HCT116 (cell line): Measurements from ENCODE around the gene ANO2. TPM values are rescaled to one million over a fixed set of nuclear protein-coding genes. Genes with fewer than 3 reads are reported as not detected.

Experiments
- ATAC-seq: fragments of 200-7000 bp; cut with Tn5 transposase; 2 replicates; pipeline ENCODE4 v1.9.1; 2020; ENCODE audit warnings: mild to moderate bottlenecking, moderate library complexity
- BruUV-seq: library from RNA; stranded (reverse); fragments of 400-500 nt; replicated peaks from 2 replicates; lab custom pipeline; 2021; lab: Mats Ljungman, UMichigan
- CTCF ChIA-PET: fragments of 300-600 bp; sonication (Branson Sonifier 250); formaldehyde crosslinking; loops from one replicate; lab custom pipeline; 2021; ENCODE audit warnings: antibody characterized with exemption; lab: Charles Lee
- POLR2A ChIA-PET: fragments of 300-600, 350-600 bp; sonication (Branson Sonifier 250); formaldehyde crosslinking; loops from one replicate; lab custom pipeline; 2021; ENCODE audit warnings: antibody characterized with exemption; lab: Charles Lee
- RAD21 ChIA-PET, 2 experiments: fragments of 300-600 bp; sonication (Branson Sonifier 250); formaldehyde crosslinking; loops; one replicate each; lab custom pipeline; 2023; ENCODE audit warnings: low total read pairs in 2 of 2; ENCODE audit not compliant: uncharacterized antibody in 2 of 2, unreplicated experiment in 2 of 2, low non-redundant PET in 1 of 2; lab: Charles Lee
- DNase-seq: peaks from one replicate; pipeline ENCODE4 v3.0.0-alpha.2; 2010; ENCODE audit warnings: low read depth, low spot score
- H2AFZ ChIP-seq: fragments of 200-600 bp; shearing (Covaris generic), sonication (generic); 2 replicates; pipeline ENCODE4 v1.6.1; 2017; ENCODE audit warnings: low read depth, mixed run types, mixed read lengths, antibody characterized with exemption, low read length; ENCODE audit not compliant: poor library complexity, severe bottlenecking
- H3K27ac ChIP-seq: 2 replicates; pipeline ENCODE4 v1.5.1; 2012; ENCODE audit warnings: low read depth, low read length
- H3K27me3 ChIP-seq: fragments of 200-600 bp; sonication (generic); 2 replicates; pipeline ENCODE4 v1.6.1; 2016; ENCODE audit warnings: mixed run types, low read length, mixed read lengths; ENCODE audit not compliant: insufficient read depth
- H3K36me3 ChIP-seq, 2 experiments: fragments of 200-500 bp in 1 of 2; fragments of 200-600 bp in 1 of 2; sonication (Bioruptor generic) in 1 of 2; sonication (generic) in 1 of 2; 2 replicates each; pipeline versions ENCODE4 v1.5.1 to v1.6.1; 2014 to 2016; ENCODE audit warnings: low read length in 2 of 2, inconsistent platforms in 1 of 2, mixed read lengths in 1 of 2, mixed run types in 1 of 2; ENCODE audit not compliant: insufficient read depth in 2 of 2, control insufficient read depth in 1 of 2
- H3K4me1 ChIP-seq, 2 experiments: fragments of 200-600 bp in 1 of 2; sonication (generic) in 1 of 2; 2 replicates each; pipeline versions ENCODE4 v1.5.1 to v1.6.1; 2012 to 2017; ENCODE audit warnings: low read length in 2 of 2, inconsistent platforms in 1 of 2, mild to moderate bottlenecking in 1 of 2, mixed read lengths in 1 of 2, mixed run types in 1 of 2, moderate library complexity in 1 of 2; ENCODE audit not compliant: insufficient read depth in 2 of 2, control insufficient read depth in 1 of 2
- H3K4me2 ChIP-seq: fragments of 200-600 bp; sonication (generic); 2 replicates; pipeline ENCODE4 v1.6.1; 2017; ENCODE audit warnings: mixed run types, low read length, mixed read lengths
- H3K4me3 ChIP-seq, 2 experiments: fragments of 200-600 bp in 1 of 2; sonication (generic) in 1 of 2; replicated peaks in 1 of 2; 2 replicates each; pipeline ENCODE4 v1.5.1; 2011 to 2016; ENCODE audit warnings: low read length in 2 of 2, control low read depth in 1 of 2, low read depth in 1 of 2, mild to moderate bottlenecking in 1 of 2, mixed read lengths in 1 of 2, mixed run types in 1 of 2
- H3K79me2 ChIP-seq: fragments of 200-600 bp; sonication (generic); 2 replicates; pipeline ENCODE4 v1.6.1; 2017; ENCODE audit warnings: mild to moderate bottlenecking, mixed run types, low read length, moderate library complexity, mixed read lengths; ENCODE audit not compliant: insufficient read depth
- H3K9ac ChIP-seq: fragments of 200-600 bp; sonication (generic); 2 replicates; pipeline ENCODE4 v1.6.1; 2016; ENCODE audit warnings: low read length, mixed read lengths
- H3K9me2 ChIP-seq: fragments of 200-600 bp; sonication (generic), shearing (Covaris generic); 2 replicates; pipeline ENCODE4 v1.6.1; 2017; ENCODE audit warnings: mixed run types, mild to moderate bottlenecking, moderate library complexity; ENCODE audit not compliant: insufficient read depth
- H3K9me3 ChIP-seq, 2 experiments: fragments of 200-500 bp in 1 of 2; fragments of 200-600 bp in 1 of 2; sonication (Bioruptor generic) in 1 of 2; sonication (generic) in 1 of 2; 2 replicates each; pipeline ENCODE4 v1.6.1; 2014 to 2017; ENCODE audit warnings: low read length in 2 of 2, mixed read lengths in 2 of 2, inconsistent platforms in 1 of 2, low read depth in 1 of 2, mild to moderate bottlenecking in 1 of 2, mixed run types in 1 of 2, moderate library complexity in 1 of 2; ENCODE audit not compliant: control insufficient read depth in 1 of 2, insufficient read depth in 1 of 2
- H4K20me1 ChIP-seq: fragments of 200-600 bp; sonication (generic), shearing (Covaris generic); 2 replicates; pipeline ENCODE4 v1.6.1; 2017; ENCODE audit warnings: mixed run types, mild to moderate bottlenecking, moderate library complexity; ENCODE audit not compliant: insufficient read depth
- CBX3 ChIP-seq: IDR thresholded peaks from 2 replicates; pipeline ENCODE4 v1.6.1; 2012; ENCODE audit warnings: low read depth
- CEBPB ChIP-seq: IDR thresholded peaks from 2 replicates; pipeline ENCODE4 v1.6.1; 2012; ENCODE audit warnings: low read depth
- EGR1 ChIP-seq: IDR thresholded peaks from 2 replicates; pipeline ENCODE4 v1.6.1; 2012; ENCODE audit warnings: low read depth
- ELF1 ChIP-seq: IDR thresholded peaks from 2 replicates; pipeline ENCODE4 v1.6.1; 2012; ENCODE audit warnings: low read depth, borderline replicate concordance
- EZH2 ChIP-seq: fragments of 200-600 bp; sonication (generic); IDR thresholded peaks from 2 replicates; pipeline ENCODE4 v1.6.1; 2017; ENCODE audit warnings: antibody characterized with exemption, mixed run types
- EZH2phosphoT487 ChIP-seq: fragments of 200-600 bp; IDR thresholded peaks from 2 replicates; pipeline ENCODE4 v1.6.1; 2018; ENCODE audit warnings: antibody characterized with exemption, borderline replicate concordance
- JUND ChIP-seq: IDR thresholded peaks from 2 replicates; pipeline ENCODE4 v1.6.1; 2012
- POLR2A ChIP-seq: IDR thresholded peaks from 2 replicates; pipeline ENCODE4 v1.7.0; 2011; ENCODE audit warnings: borderline replicate concordance; ENCODE audit not compliant: insufficient read depth, insufficient read length; ENCODE audit errors: extremely low read depth
- POLR2AphosphoS5 ChIP-seq: IDR thresholded peaks from 2 replicates; pipeline ENCODE4 v1.6.1; 2011; ENCODE audit warnings: mild to moderate bottlenecking, low read depth, low read length, moderate library complexity
- SIN3A ChIP-seq: IDR thresholded peaks from 2 replicates; pipeline ENCODE4 v1.6.1; 2012; ENCODE audit warnings: low read depth
- SP1 ChIP-seq: IDR thresholded peaks from 2 replicates; pipeline ENCODE4 v1.6.1; 2012; ENCODE audit warnings: low read depth
- SRF ChIP-seq: IDR thresholded peaks from 2 replicates; pipeline ENCODE4 v1.6.1; 2012; ENCODE audit warnings: low read depth
- TCF7L2 ChIP-seq: IDR thresholded peaks from 2 replicates; pipeline ENCODE4 v1.7.0; 2011; ENCODE audit warnings: borderline replicate concordance, inconsistent platforms; ENCODE audit not compliant: insufficient read depth, insufficient read length; ENCODE audit errors: extremely low read depth
- YY1 ChIP-seq: IDR thresholded peaks from 2 replicates; pipeline ENCODE4 v1.6.1; 2011; ENCODE audit warnings: low read length, low read depth, moderate library complexity, mild to moderate bottlenecking; ENCODE audit not compliant: insufficient replicate concordance; ENCODE audit errors: extremely low read depth
- ZNF274 ChIP-seq: fragments of 200-500 bp; sonication (Bioruptor generic); IDR thresholded peaks from 2 replicates; pipeline ENCODE4 v1.6.1; 2014; ENCODE audit warnings: mild to moderate bottlenecking, low read depth, low read length, inconsistent platforms
- intact Hi-C: fragments of 100-400 bp; cut with micrococcal nuclease; formaldehyde crosslinking; loops from 2 replicates; pipeline ENCODE4 v1.10.0; 2022
- total RNA-seq: library from RNA; stranded (reverse); gene quantifications from one replicate; pipeline ENCODE4 v1.2.1, GENCODE V29; 2021; ENCODE audit not compliant: unreplicated experiment
- TF ChIP-seq, protein P1 (sequence below): IDR thresholded peaks from 2 replicates; pipeline ENCODE4 v1.6.1; 2012
- TF ChIP-seq, protein P2 (sequence below), 3 experiments: fragments of 200-600 bp in 1 of 3; sonication (generic) in 1 of 3; IDR thresholded peaks in 2 of 3; conservative IDR thresholded peaks in 1 of 3; 2 replicates each; pipeline ENCODE4 v1.5.1; 2012 to 2017; ENCODE audit warnings: low read depth in 2 of 3, low read length in 2 of 3, antibody characterized with exemption in 1 of 3, borderline replicate concordance in 1 of 3, control low read depth in 1 of 3, mild to moderate bottlenecking in 1 of 3, mixed read lengths in 1 of 3, mixed run types in 1 of 3, moderate library complexity in 1 of 3; ENCODE audit not compliant: insufficient read depth in 1 of 3
- TF ChIP-seq, protein P3 (sequence below): IDR thresholded peaks from 2 replicates; pipeline ENCODE4 v1.6.1; 2011; ENCODE audit warnings: mild to moderate bottlenecking, low read length, moderate library complexity; ENCODE audit not compliant: insufficient replicate concordance; ENCODE audit errors: extremely low read depth
- TF ChIP-seq, protein P4 (sequence below): IDR thresholded peaks from 2 replicates; pipeline ENCODE4 v1.6.1; 2012; ENCODE audit warnings: low read depth

Gene ANO2
- total RNA-seq, 1 experiment from 2014 or later: not detected

DNA sequence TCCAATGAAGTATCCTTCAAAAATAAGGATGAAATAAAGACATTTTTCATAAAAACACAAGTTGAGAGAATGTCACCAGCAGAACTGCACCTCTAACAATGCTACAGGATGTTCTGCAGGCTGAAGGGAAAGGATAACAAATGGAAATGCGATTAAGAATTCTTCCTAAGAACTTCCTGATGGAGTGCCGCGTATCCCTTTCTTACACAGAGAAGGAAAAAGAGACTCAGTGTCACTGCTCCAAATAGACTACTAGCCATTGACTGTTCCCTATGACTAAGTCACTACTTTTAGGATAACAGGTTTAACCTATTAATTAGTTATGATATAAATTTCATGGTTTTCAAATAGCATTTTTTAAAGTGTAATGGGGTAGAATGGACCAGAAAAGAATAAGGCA is 3.2 kb downstream of the ANO2 start:
- RAD21 ChIA-PET: no interaction called here
- TF ChIP-seq YY1 (no peak), SRF (no peak), POLR2A (no peak), TCF7L2 (no peak), JUND (no peak), CBX3 (no peak), ZNF274 (no peak), SIN3A (no peak), EZH2 (no peak), EGR1 (no peak), SP1 (no peak), ELF1 (no peak), EZH2phosphoT487 (no peak), CEBPB (no peak), POLR2AphosphoS5 (no peak)
- TF ChIP-seq, protein P1, sequence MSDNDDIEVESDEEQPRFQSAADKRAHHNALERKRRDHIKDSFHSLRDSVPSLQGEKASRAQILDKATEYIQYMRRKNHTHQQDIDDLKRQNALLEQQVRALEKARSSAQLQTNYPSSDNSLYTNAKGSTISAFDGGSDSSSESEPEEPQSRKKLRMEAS: no peak
- TF ChIP-seq, protein P2, sequence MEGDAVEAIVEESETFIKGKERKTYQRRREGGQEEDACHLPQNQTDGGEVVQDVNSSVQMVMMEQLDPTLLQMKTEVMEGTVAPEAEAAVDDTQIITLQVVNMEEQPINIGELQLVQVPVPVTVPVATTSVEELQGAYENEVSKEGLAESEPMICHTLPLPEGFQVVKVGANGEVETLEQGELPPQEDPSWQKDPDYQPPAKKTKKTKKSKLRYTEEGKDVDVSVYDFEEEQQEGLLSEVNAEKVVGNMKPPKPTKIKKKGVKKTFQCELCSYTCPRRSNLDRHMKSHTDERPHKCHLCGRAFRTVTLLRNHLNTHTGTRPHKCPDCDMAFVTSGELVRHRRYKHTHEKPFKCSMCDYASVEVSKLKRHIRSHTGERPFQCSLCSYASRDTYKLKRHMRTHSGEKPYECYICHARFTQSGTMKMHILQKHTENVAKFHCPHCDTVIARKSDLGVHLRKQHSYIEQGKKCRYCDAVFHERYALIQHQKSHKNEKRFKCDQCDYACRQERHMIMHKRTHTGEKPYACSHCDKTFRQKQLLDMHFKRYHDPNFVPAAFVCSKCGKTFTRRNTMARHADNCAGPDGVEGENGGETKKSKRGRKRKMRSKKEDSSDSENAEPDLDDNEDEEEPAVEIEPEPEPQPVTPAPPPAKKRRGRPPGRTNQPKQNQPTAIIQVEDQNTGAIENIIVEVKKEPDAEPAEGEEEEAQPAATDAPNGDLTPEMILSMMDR (IDR thresholded peaks at IDR 0.05 in 2 of 3, conservative IDR thresholded peaks at IDR 0.05 in 1 of 3; ENCODE audit: borderline replicate concordance in 1 of 3, insufficient read depth in 1 of 3, low read depth in 2 of 3, low read length in 2 of 3): no peak
- TF ChIP-seq, protein P3, sequence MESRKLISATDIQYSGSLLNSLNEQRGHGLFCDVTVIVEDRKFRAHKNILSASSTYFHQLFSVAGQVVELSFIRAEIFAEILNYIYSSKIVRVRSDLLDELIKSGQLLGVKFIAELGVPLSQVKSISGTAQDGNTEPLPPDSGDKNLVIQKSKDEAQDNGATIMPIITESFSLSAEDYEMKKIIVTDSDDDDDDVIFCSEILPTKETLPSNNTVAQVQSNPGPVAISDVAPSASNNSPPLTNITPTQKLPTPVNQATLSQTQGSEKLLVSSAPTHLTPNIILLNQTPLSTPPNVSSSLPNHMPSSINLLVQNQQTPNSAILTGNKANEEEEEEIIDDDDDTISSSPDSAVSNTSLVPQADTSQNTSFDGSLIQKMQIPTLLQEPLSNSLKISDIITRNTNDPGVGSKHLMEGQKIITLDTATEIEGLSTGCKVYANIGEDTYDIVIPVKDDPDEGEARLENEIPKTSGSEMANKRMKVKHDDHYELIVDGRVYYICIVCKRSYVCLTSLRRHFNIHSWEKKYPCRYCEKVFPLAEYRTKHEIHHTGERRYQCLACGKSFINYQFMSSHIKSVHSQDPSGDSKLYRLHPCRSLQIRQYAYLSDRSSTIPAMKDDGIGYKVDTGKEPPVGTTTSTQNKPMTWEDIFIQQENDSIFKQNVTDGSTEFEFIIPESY: no peak
- TF ChIP-seq, protein P4, sequence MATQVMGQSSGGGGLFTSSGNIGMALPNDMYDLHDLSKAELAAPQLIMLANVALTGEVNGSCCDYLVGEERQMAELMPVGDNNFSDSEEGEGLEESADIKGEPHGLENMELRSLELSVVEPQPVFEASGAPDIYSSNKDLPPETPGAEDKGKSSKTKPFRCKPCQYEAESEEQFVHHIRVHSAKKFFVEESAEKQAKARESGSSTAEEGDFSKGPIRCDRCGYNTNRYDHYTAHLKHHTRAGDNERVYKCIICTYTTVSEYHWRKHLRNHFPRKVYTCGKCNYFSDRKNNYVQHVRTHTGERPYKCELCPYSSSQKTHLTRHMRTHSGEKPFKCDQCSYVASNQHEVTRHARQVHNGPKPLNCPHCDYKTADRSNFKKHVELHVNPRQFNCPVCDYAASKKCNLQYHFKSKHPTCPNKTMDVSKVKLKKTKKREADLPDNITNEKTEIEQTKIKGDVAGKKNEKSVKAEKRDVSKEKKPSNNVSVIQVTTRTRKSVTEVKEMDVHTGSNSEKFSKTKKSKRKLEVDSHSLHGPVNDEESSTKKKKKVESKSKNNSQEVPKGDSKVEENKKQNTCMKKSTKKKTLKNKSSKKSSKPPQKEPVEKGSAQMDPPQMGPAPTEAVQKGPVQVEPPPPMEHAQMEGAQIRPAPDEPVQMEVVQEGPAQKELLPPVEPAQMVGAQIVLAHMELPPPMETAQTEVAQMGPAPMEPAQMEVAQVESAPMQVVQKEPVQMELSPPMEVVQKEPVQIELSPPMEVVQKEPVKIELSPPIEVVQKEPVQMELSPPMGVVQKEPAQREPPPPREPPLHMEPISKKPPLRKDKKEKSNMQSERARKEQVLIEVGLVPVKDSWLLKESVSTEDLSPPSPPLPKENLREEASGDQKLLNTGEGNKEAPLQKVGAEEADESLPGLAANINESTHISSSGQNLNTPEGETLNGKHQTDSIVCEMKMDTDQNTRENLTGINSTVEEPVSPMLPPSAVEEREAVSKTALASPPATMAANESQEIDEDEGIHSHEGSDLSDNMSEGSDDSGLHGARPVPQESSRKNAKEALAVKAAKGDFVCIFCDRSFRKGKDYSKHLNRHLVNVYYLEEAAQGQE: no peak
- BruUV-seq: no TSS peak
- POLR2A ChIA-PET: no interaction called here
- H3K4me2 ChIP-seq: no peak overlapping the region
- DNase-seq: no peak
- H3K9me2 ChIP-seq: no peaks in the 10 kb centered on the region
- no peaks in the 10 kb centered on the region for H3K36me3 ChIP-seq
- CTCF ChIA-PET: no interaction called here
- H3K4me3 ChIP-seq: no peak overlapping the region
- no peaks in the 10 kb centered on the region for H3K9me3 ChIP-seq
- ATAC-seq: no peak
- H4K20me1 ChIP-seq: no peaks in the 10 kb centered on the region
- intact Hi-C loops: no loop called here
- no peaks in the 10 kb centered on the region for H3K79me2 ChIP-seq
- H3K4me1 ChIP-seq: no peaks in the 10 kb centered on the region
- H3K27me3 ChIP-seq: peaks cover 8% of the 10 kb centered on the region; the same call in 1 of the 2 replicates
- no peak overlapping the region for H3K27ac ChIP-seq
- no peak overlapping the region for H2AFZ ChIP-seq
- no peak overlapping the region for H3K9ac ChIP-seq
